ENCODE results near the gene FAAP100.

The FAAP100 gene

DNA sequence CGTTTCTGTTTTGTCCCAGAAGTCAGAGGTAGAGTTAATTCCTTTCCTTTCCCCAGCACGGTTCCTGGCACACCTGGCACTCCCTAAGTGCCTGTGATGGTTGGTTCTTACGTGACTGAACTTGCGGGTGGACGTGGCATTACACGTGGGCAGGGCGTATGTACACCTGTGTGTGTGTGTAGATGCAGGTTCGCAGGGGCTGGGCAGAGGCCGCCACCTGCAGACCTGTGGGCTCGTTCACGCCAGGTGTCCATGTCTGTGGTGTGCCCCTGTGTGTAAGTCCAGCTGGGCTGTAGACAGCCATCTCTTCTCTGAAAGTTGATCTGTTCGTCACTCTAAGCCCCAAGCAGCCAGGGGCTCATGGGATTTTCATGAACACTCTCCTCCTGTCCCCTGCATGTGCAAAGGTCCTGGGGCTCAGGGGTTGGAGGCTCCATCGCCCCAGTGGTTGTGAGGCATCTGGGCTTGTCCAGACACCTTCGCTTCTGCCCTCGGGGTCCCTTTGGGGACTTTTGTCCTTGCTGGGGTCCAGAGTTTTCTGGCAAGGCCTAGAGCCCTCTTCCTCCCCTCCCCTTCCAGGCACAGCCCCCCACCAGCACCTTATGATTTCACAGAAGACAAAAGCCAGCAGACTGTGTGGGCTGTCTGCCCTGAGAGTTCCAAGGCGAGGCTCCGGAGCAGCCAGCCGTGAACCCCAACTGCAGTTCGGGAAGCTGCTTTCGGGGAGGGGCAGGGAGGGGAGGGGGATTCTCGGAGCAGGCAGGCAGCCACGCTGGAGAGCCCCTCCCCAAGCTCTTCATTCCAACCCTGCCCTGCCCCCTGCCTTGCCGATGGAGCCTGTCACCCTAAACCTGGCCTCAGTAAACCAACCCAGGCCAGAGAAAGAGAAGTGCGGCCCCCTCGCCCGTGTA is 29.4 kb downstream of the FAAP100 start:
- FAIRE-seq: no peak

GRCh38 chr17:81520021-81520901 is 31.9 kb downstream of the FAAP100 start:
- FAIRE-seq: no peak

DNA sequence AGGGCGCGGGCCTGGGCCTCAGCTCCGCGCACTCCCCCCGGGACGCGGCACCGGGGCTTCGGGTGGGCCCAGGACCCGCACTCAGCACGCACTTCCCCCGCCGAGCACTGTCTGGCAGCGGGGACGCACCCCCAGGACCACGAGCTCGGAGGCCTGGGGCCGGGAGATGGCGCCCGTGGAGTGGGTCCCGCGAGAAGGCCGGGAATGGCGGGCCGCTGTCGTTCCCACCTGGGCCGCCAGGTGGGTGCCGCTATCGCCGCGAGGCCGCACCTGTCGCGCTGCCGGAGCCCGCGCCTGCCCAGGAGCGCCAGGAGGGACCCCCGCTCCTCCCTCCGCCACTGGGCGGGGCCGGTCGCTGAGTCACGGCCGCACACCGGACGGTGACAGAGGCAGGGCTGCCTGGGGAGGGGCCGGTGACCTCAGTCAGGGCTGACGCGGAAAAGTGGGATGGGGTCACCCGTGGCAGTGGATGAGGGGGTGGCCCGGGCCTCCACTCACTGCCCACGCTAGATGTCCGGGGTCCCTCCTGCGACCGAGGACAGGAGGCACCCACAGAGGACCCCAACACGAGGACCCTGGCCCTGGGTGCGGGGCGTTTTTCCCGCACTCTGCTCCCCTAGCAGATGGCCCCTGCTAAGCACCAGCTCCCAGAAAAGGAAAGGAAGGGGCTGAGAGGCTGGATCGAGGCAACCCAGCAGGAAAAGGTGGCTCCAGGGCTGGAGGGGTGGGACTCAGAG is 32.7 kb downstream of the FAAP100 start:
- FAIRE-seq: no peak

DNA sequence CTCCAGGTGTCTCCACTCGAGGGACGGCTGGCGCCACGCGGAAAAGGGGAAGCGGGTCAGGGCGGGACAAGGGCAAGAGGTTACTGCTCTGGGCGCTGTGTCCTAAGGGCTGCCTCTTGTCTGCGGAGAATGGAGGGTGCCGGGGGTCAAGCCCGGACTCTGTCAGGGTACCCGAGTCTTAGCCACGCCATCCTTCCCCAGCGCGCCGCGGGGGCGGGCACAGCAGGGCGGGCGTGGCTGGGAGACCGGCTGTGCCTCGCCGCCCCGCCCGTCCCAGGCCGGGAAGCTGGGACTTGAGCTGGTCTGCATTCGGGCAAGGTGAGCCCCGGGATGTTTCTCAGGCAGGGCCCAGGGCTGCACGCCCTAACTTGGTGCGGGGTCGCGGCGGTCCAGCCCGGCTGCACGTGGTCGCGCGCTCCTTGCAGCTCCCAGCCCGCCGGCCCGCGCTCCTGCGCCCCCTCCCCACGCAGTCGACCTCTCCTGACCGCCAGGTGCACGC is 33.3 kb downstream of the FAAP100 start:
- FAIRE-seq: no peak

DNA sequence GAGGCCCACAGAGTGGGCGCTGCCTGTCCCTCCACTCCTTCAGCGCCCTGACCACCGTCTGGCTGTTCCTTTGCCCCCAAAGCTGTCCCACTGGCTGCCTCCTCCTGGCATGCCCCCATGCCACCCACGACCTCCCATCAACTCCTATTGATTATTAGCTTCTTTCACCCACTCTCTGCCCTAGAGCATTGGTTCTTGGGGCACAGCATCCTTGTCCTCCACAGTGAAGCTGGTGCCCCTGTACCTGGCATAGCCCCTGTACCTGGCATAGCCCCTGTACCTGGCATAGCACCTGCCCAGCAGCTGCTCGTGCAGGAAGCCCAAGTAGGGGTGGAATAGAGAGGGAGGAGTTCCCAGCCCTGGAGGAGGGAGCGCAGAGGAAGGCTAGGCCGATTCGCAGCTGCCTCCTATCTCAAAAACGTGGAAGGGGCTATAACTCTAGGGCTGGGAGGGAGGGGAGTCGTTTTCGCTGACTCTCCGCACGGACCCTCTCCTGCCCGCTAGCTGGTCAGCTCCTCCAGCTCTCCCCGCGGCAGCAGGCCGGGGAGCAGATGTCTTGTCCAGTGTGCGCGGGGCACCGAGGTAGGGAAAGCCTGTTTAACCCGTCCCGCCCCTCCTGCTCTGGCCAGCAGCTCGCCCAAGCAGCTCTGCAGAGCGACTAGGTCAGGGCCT is 33.9 kb downstream of the FAAP100 start:
- no peak for FAIRE-seq

GRCh38 chr17:81517339-81518112 is 34.6 kb downstream of the FAAP100 start:
- no peak for FAIRE-seq

- no peak for FAIRE-seq
Observed at GRCh38 chr17:81517009-81517338, 35.2 kb downstream of the FAAP100 start.

DNA sequence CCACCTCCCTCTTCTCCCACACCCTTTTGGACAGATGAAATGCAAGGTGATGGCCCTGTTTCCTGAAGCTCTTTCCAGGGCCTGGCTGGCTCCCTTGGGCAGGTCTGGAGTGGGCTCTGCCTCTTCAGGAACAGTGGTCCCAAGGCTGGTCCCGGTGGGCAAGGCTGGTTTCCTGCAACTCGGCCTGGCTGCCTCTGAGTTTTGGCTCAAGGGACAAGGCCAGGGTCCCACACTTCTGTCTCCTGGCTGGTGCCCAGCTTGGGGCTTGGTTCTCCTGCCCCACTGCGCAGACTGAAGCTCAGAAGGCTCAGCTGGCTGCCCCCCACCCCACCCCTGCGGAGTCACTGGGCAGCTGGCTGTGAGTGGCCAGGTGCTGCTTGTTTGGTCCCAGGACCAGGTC is 35.7 kb downstream of the FAAP100 start:
- FAIRE-seq: no peak

DNA sequence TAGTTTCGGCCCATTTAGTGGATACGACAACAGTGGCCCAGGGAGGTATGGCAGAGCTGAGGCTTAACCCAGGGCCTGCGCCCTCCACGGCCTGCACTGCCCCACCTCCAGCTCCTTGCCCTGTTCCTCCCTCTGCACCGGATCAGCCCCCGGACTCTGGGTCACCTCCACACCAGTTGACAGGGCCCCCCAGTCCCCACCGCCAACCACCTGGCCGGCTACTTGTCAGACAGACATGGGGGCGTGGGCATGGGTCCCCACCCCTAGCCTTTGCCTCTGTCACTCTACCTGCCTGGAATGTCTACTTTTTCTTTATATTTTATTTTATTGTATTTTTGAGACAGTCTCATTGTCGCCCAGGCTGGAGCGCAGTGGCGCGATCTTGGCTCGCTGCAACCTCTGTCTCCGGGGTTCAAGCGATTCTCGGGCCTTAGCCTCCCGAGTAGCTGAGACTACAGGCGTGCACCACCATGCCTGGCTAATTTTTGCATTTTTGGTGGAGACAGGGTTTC is 36.6 kb downstream of the FAAP100 start:
- FAIRE-seq: no peak

- no peak for FAIRE-seq
Observed at GRCh38 chr17:81514739-81515529, 37.2 kb downstream of the FAAP100 start.

- no peak for FAIRE-seq
Observed at GRCh38 chr17:81514489-81514738, 37.7 kb downstream of the FAAP100 start.

GRCh38 chr17:81513753-81514488 is 38.2 kb downstream of the FAAP100 start:
- no peak for FAIRE-seq

GRCh38 chr17:81513372-81513752 is 38.8 kb downstream of the FAAP100 start:
- no peak for FAIRE-seq

GRCh38 chr17:81512562-81513371 is 39.4 kb downstream of the FAAP100 start, which contains the start of gene ACTG1:
ACTG1 (minus strand) TSS chr17:81512799; CDS start chr17:81512354, 445 bp downstream.
- no peak for FAIRE-seq

DNA sequence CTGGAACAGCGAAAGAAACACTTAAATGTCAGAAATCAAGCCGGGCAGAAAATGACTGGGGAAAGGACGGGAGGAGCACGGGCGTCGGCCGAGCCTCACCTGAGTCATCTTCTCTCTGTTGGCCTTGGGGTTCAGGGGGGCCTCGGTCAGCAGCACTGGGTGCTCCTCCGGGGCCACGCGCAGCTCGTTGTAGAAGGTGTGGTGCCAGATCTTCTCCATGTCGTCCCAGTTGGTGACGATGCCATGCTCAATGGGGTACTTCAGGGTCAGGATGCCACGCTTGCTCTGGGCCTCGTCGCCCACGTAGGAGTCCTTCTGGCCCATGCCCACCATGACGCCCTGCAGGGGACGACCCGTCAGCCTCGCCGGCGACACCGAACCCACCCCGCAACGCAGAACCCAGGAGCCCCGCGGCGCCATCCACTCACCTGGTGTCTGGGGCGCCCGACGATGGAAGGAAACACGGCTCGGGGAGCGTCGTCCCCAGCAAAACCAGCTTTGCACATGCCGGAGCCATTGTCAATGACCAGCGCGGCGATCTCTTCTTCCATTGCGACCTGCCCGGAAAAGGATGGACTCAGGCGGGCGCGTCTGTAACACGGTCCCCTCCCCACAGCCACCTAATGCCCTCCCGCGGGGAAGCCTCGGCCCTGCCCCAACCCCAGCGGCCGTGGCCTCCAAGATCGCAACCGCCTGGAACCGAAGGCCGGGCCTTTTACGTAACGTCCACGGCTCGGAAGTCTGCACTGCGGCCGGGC is 40.2 kb downstream of the FAAP100 start:
- FAIRE-seq: no peak

DNA sequence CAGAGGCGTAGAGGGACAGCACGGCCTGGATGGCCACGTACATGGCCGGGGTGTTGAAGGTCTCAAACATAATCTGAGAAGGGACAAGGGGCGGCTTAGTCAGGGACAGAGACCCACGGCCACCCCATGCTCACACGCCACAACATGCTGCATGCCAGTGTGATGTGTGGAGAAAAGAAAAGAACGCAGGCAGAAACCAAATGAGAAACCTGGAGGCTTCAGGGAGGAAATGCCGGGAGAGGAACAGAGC is 40.7 kb downstream of the FAAP100 start:
- FAIRE-seq: no peak

GRCh38 chr17:81510785-81511553 is 41.2 kb downstream of the FAAP100 start:
- FAIRE-seq: no peak
